ENCODE results near the gene ENTR1.
"Not testable (repeated sequence)": the region's sequence is repeated elsewhere in the genome, so short reads cannot be mapped to it uniquely, and the experiment has no call there.

Gene ENTR1

GRCh38 chr9:136419092-136419420 lies 8.6 kb upstream of the ENTR1 start:
- no peak for DNase-seq (ENCODE audit: low read depth in 2 of 2)

- no peak for DNase-seq (ENCODE audit: low read depth in 2 of 2)
These were observed 8.0 kb upstream of the ENTR1 start for GRCh38 chr9:136418182-136419091.

GRCh38 chr9:136416914-136417313 lies 6.5 kb upstream of the ENTR1 start:
- DNase-seq (ENCODE audit: low read depth in 2 of 2) = no peak

- DNase-seq (ENCODE audit: low read depth in 2 of 2) = no peak
These were observed 6.0 kb upstream of the ENTR1 start for GRCh38 chr9:136416427-136416826.

- no peak for DNase-seq (ENCODE audit: low read depth in 2 of 2)
These were observed 2.5 kb upstream of the ENTR1 start for GRCh38 chr9:136412962-136413361.

- no peak for DNase-seq (ENCODE audit: low read depth in 2 of 2)
These were observed 964 bp upstream of the ENTR1 start for GRCh38 chr9:136411378-136411777.

- DNase-seq (ENCODE audit: low read depth in 2 of 2) = no peak
These were observed 608 bp downstream of the ENTR1 start for GRCh38 chr9:136409557-136410455.

- no peak for DNase-seq (ENCODE audit: low read depth in 2 of 2)
These were observed 2.5 kb downstream of the ENTR1 start for GRCh38 chr9:136407911-136408310.

GRCh38 chr9:136407061-136407460 lies 3.4 kb downstream of the ENTR1 start:
- not testable (repeated sequence) for DNase-seq (ENCODE audit: low read depth in 2 of 2)

- DNase-seq (ENCODE audit: low read depth in 2 of 2) = not testable (repeated sequence)
These were observed 4.5 kb downstream of the ENTR1 start for GRCh38 chr9:136405904-136406303.

- no peak for DNase-seq (ENCODE audit: low read depth in 2 of 2)
These were observed 4.9 kb downstream of the ENTR1 start for GRCh38 chr9:136405481-136405880.

- DNase-seq (ENCODE audit: low read depth in 2 of 2) = no peak
These were observed 5.6 kb downstream of the ENTR1 start for GRCh38 chr9:136404801-136405136.

- no peak for DNase-seq (ENCODE audit: low read depth in 2 of 2)
These were observed 6.3 kb downstream of the ENTR1 start for GRCh38 chr9:136403915-136404800.

GRCh38 chr9:136403538-136403914 lies 6.9 kb downstream of the ENTR1 start:
- peak; percentile 43 to 45 for DNase-seq (ENCODE audit: low read depth in 2 of 2)

- DNase-seq (ENCODE audit: low read depth in 2 of 2) = no peak
These were observed 8.3 kb downstream of the ENTR1 start for GRCh38 chr9:136402067-136402466.

- DNase-seq (ENCODE audit: low read depth in 2 of 2) = no peak
These were observed 9.1 kb downstream of the ENTR1 start for GRCh38 chr9:136401173-136401922.

GRCh38 chr9:136400038-136400834 lies 10.2 kb downstream of the ENTR1 start, which contains the start of gene SNAPC4:
SNAPC4 (minus strand) TSS chr9:136400170; CDS start chr9:136398428, 1,742 bp downstream.
- DNase-seq (ENCODE audit: low read depth in 2 of 2) = peak; percentile 57 to 75

GRCh38 chr9:136399176-136400037 lies 11.0 kb downstream of the ENTR1 start:
- no peak for DNase-seq (ENCODE audit: low read depth in 2 of 2)

- no peak for DNase-seq (ENCODE audit: low read depth in 2 of 2)
These were observed 12.1 kb downstream of the ENTR1 start for GRCh38 chr9:136398286-136398685.
